ENCODE data around the gene CLMN.

The CLMN gene

DNA sequence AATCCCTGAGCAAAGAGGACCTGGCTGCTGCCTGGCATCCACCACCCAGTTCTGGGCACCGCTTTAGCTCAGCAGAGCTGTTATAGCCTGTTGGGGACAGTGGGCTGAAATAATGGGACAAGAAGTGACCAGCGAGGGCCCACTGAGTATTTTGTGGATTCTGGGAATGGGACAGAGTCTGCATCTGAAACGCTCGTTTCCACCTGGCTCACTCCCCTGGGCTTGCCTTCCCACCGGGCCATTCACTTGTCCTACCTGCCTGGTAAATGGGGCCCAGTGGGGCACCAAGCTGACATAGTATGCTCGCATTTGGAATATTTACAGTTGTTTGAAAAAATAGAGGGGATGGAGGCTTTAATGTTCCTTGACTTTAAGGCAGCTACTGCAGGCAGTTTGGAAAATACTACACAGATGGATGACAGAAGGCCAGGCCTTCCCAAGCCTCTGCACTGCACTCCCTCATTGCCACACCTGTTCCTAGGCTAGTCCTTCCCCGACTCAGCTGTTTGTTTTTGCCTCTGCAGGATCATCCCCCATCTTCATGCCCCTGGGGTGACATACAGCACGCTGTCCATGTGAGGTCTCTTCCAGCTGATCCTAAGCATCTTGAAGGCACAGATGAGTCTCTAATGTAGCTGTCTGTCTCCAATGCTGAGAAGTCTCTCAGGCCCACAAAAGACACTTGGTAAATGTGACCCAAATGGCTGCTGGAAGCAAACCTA lies 101.1 kb downstream of the CLMN start:
- DNase-seq (ENCODE audit: low read depth) = no peak
- TF ChIP-seq, protein P1, sequence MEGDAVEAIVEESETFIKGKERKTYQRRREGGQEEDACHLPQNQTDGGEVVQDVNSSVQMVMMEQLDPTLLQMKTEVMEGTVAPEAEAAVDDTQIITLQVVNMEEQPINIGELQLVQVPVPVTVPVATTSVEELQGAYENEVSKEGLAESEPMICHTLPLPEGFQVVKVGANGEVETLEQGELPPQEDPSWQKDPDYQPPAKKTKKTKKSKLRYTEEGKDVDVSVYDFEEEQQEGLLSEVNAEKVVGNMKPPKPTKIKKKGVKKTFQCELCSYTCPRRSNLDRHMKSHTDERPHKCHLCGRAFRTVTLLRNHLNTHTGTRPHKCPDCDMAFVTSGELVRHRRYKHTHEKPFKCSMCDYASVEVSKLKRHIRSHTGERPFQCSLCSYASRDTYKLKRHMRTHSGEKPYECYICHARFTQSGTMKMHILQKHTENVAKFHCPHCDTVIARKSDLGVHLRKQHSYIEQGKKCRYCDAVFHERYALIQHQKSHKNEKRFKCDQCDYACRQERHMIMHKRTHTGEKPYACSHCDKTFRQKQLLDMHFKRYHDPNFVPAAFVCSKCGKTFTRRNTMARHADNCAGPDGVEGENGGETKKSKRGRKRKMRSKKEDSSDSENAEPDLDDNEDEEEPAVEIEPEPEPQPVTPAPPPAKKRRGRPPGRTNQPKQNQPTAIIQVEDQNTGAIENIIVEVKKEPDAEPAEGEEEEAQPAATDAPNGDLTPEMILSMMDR (IDR thresholded peaks at IDR 0.05; ENCODE audit: insufficient read depth, low read depth, low read length, missing control alignments) = no peak
- H3K4me3 ChIP-seq (ENCODE audit: low read depth, low read length) = no peak overlapping the region

DNA sequence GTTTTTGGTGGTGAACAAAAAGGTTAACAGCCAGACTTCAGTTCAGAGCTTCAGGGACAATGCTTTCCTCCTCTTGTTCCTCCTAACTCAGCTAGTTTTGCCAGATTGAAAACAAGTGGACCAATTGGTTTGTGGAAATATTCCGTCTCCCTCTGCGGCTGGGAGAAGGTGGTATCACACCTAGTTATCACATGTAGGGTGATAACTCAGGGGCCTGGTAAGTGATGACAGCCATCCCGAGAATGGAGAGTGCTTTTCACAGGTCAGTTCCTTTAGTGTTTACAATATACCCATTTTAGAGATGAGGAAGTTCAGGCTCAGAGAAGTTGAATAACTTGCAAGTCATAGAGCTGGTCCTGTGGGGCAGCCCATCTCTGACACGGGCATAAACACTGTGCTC lies 101.7 kb downstream of the CLMN start:
- no peak overlapping the region for H3K4me3 ChIP-seq (ENCODE audit: low read depth, low read length)
- TF ChIP-seq, protein P1 (IDR thresholded peaks at IDR 0.05; ENCODE audit: insufficient read depth, low read depth, low read length, missing control alignments) = no peak
- DNase-seq (ENCODE audit: low read depth) = no peak

DNA sequence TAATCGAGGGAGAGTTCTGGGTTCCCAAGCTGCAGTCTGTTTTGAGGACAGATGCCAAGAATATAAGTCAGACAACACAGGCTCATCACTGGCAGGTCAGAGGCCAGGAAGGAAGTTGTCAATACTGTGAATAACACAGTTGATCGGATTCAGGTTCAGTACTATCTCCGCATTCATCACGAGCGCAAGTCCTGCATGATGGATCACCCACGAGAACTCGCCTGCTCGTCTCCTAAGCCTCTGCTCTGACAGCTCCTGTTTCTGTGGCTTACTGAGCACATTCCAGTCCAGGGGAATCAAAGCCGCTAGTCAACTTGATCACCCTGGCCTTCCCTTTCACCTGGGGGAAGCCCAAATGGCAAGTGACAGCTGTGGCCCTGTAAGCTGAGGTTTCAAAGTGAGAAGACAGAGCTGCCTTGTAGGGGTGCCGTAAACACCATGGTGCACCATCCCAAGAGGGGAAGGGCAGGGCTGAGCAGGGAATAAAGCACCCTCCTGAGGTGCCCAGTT lies 102.3 kb downstream of the CLMN start:
- H3K4me3 ChIP-seq (ENCODE audit: low read depth, low read length) = no peak overlapping the region
- DNase-seq (ENCODE audit: low read depth) = no peak
- TF ChIP-seq, protein P1 (IDR thresholded peaks at IDR 0.05; ENCODE audit: insufficient read depth, low read depth, low read length, missing control alignments) = no peak

DNA sequence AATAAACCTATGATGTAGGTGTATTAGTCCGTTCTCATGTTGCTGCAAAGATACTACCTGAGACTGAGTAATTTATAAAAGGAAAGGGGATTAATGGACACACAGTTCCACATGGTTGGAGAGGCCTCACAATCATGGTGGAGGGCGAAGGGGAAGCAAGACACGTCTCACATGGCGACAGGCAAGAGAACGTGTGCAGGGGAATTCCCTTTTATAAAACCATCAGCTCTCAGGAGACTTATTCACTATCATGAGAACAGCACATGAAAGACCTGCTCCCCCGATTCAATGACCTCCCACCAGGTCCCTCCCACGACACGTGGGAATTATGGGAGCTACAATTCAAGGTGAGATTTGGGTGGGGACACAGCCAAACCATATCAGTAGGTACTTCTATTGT lies 103.7 kb downstream of the CLMN start:
- no peak overlapping the region for H3K4me3 ChIP-seq (ENCODE audit: low read depth, low read length)
- TF ChIP-seq, protein P1 (IDR thresholded peaks at IDR 0.05; ENCODE audit: insufficient read depth, low read depth, low read length, missing control alignments) = no peak
- peak; percentile 36 for DNase-seq (ENCODE audit: low read depth)

DNA sequence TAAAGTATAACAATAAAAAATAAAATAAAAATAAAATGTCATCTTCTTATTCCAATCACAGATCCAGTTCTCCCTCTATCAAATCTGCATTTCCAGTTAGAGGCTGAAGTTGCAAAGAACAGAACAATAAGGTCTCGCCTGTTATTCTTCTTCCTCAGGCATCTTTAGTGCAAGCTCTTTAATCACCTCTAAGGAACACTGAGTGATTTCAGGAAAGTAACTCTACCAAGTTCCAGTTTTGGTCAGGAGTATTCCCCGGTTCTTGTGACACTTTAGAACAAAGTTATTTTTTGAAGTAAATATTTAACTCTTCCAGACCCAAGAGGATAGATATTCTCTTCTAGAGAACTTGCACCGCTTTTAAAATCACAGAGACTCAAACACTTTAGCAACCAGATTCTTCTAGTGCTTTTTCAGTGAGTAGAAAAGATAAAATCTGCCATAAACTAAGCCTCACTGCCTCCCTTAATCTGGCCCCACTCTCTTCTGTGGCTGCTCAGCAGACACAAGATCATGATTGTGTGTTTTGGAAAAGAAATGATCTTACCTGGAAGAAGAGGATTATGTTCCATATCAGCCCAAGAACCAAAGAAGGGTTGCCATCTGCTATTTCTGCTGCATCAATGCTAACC lies 104.5 kb downstream of the CLMN start:
- H3K4me3 ChIP-seq (ENCODE audit: low read depth, low read length) = no peak overlapping the region
- peak; percentile 17 for DNase-seq (ENCODE audit: low read depth)
- TF ChIP-seq, protein P1 (IDR thresholded peaks at IDR 0.05; ENCODE audit: insufficient read depth, low read depth, low read length, missing control alignments) = no peak

DNA sequence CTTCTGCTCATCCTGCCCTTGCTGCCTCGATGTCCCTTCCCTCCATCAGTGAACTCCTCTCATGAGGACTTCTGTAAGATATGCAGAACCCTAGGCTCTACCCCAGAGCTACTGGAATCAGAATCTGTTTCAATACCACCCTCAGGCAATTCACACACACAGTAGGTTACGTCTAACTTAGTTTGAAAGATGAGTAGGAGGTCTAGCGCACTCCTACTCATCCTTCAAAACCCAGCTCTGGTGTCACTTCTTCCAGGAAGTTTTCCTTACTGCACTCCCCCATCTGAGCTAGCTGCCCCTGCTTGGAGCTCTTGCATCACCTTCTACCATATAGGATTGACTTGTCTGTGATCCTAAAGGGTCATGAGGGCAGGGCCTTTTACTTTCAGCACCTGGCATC lies 105.9 kb downstream of the CLMN start:
- H3K4me3 ChIP-seq (ENCODE audit: low read depth, low read length) = no peak overlapping the region
- TF ChIP-seq, protein P1 (IDR thresholded peaks at IDR 0.05; ENCODE audit: insufficient read depth, low read depth, low read length, missing control alignments) = no peak
- DNase-seq (ENCODE audit: low read depth) = no peak
